ENCODE data around the gene CHST11. TPM values are rescaled to one million over a fixed set of nuclear protein-coding genes. Genes with fewer than 3 reads are reported as not detected.
A peak's percentile ranks its signal among the peaks of the same experiment; 100 is the strongest.
"Not testable (repeated sequence)": the region's sequence is repeated elsewhere in the genome, so short reads cannot be mapped to it uniquely, and the experiment has no call there.

CHST11 gene
- polyA plus RNA-seq, 1 donor = 2.0 TPM

- DNase-seq (ENCODE audit: low read depth) = no peak
These were observed 146.1 kb downstream of the CHST11 start for GRCh38 chr12:104602896-104603295.

GRCh38 chr12:104603545-104603973 is 146.8 kb downstream of the CHST11 start:
- no peak for DNase-seq (ENCODE audit: low read depth)

DNA sequence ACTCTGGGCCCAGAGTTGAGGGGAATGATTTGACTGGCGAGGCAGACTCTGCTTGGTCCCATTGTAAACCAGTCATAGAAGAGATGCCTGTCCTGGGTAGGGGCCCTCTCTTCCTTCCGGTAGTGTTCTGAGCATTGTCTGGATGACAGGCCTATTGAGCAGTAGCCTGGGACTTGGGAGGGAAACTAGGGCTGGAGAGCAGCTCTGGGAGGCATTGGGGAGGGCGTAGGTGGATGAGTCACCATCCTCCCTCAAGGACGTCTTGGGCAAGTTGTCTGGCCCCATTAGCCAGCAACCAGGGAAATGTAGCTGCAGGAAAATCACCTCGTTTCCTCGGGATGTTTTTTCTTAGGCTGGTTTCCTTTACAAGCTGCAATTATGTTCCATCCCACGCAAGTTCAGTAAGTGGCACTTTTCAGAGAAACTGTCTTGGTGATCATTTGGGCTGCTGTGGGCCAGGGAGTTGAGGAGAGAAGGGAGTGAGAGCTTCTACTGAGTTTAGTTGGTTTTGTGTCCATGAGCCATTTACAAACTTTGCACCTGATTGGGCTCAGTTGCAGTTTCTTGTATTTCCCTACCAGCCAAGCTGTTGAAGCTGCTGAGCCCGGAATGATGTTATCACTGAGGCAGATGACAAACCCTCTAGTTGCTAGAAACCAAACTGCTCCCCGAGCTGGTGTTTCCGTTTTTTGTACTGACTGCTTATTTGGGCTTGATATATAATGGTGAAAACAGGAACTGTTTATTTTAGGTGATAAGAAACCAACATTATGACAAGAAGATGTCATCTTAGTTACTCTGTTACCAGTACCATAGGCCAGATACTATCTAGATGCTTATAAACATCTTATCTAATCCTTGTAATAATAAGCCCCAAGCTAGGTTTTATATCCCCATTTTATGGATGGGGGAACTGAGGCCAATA is 147.6 kb downstream of the CHST11 start:
- DNase-seq (ENCODE audit: low read depth) = no peak

GRCh38 chr12:104604995-104605675 is 148.4 kb downstream of the CHST11 start:
- DNase-seq (ENCODE audit: low read depth) = no peak

GRCh38 chr12:104605685-104606084 is 148.9 kb downstream of the CHST11 start:
- DNase-seq (ENCODE audit: low read depth) = no peak

DNA sequence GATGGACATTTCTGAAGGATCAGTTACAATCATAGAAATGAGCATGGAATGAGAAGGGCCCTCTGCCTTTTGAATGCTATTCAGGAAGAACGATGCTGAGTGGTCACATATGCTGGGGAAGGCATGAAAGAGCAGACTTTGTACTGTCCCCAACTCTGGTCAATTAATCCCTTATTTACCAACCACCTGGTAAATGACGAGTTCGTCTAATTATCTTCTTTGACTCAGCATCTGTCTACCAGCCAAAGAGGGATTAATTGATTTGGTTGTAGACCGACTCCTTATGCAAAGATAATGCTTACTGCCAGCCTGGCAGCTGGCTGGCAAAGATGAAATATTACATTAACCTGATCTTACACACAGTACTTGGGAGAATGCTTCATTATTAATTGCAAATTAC is 152.2 kb downstream of the CHST11 start:
- no peak for DNase-seq (ENCODE audit: low read depth)

GRCh38 chr12:104609445-104609844 is 152.7 kb downstream of the CHST11 start:
- DNase-seq (ENCODE audit: low read depth) = no peak

DNA sequence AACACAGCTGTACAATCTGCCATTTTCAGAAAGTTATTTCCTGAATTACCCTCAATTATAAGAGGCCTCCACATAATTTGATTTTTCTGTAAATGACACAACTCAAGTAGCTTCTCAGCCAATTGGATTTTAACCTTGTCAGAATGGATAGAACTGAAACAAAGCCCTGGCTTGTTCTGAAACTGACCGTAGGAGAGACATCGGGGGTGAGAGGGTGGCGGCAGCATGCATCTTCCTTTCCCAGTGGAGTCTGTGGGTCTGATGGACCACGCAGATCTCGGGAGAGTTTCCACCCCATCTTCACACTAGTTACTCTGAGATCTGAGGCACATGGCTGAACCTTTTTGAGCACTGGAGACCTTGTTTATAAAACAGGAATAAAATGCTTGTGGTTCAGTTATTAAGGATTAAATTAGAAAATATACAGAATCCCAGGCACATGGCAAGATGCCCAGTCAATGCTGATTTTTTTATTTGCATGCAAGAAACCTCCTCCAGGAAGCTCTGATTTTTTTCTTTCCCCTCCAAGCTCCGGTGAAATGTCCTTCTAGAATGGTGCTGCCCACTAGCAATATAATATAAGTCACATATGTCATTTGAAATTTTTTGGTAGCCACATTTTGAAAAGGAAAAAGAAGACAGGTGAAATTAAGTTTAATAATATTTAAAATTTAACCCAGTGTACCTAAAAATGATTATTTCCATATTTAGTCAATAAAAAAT is 153.9 kb downstream of the CHST11 start:
- DNase-seq (ENCODE audit: low read depth) = no peak

- DNase-seq (ENCODE audit: low read depth) = no peak
These were observed 154.9 kb downstream of the CHST11 start for GRCh38 chr12:104611671-104612070.

DNA sequence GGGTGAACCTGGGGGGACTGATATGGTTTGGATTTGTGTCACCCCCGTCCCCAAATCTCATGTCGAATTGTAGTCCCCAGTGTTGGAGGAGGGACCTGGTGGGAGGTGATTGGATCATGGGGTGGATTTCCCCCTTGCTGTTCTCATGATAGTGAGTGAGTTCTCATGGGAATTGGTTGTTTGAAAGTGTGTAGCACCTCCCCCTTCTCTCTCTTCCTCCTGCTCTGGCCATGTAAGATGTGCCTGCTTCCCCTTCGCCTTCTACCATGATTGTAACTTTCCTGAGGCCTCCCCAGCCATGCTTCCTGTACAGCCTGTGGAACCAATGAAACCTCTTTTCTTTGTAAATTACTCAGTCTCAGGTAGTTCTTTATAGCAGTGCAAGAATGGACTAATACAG is 156.6 kb downstream of the CHST11 start:
- not testable (repeated sequence) for DNase-seq (ENCODE audit: low read depth)

GRCh38 chr12:104615048-104615561 is 158.4 kb downstream of the CHST11 start:
- DNase-seq (ENCODE audit: low read depth) = peak; percentile 22

GRCh38 chr12:104618691-104619090 is 161.9 kb downstream of the CHST11 start:
- DNase-seq (ENCODE audit: low read depth) = no peak

- no peak for DNase-seq (ENCODE audit: low read depth)
These were observed 162.6 kb downstream of the CHST11 start for GRCh38 chr12:104619305-104619704.

DNA sequence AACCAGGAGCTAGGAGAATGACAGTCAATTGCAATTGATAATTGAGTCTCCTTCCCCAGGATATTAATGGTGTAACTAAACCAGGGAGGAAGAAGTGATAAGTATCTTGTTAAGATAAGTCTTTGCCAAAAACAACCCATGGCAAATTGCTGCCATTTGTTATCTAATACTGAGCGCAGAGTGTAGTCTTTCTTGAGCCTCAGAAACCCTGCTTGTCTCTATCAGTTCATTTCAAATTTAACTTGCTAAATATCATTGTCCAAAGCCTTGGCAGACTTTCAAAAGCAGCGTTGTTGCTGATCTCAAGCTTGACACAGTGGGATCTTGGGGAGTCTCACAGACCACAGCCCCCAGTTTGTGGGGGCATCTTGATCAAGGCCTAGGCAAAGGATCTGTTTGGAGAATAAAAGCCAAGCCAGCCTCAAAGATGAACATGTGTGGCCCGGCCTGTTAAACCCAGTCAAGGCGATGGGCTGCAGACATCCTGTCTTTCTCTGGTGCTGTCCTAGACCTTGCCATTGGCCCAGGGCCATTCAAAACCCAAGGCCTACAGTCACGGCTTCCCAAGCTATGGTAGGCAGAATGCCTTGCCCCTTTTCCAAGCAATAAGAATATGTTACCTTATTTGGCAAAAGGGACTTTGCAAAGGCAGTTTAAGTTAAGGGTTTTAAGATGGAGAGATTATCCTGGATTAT is 164.2 kb downstream of the CHST11 start:
- no peak for DNase-seq (ENCODE audit: low read depth)

DNA sequence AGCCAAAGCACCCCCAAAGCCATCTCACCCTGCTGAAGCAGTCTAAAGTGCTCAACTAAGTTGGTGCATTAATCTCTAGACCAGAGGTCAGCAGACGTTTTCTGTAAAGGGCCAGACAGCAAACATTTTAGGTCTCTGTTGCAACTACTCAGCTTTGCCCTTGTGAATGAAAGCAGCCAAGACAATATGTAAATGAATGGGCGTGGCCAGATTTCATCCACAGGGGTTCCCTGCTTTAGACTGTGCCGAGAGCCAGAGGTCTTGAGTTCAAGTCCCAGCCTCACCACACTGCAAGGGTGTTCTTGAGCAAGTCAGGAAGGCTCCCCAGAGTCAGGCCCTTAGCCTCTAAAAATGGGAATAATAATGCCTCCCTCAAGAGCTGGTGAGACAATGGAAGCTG is 166.2 kb downstream of the CHST11 start:
- DNase-seq (ENCODE audit: low read depth) = no peak

DNA sequence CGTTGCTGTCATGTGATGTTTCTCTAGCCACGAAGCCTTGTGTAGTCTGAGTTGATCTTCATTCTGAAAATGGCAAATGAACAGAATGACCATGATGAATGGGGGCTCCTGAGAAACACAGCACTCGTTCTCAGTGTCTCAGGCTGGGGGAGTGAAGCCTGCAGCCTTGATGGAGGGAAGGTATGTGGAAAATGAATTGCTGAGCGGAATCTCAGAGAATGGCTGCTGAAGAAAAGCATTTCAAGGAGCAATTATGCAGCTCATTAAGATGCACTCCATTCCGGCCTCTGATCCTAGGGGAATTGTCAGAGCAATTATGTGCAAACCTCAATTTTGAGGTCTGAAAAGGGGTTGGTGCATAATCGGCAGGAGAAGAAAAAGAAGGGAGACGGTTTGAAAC is 167.1 kb downstream of the CHST11 start:
- DNase-seq (ENCODE audit: low read depth) = no peak

DNA sequence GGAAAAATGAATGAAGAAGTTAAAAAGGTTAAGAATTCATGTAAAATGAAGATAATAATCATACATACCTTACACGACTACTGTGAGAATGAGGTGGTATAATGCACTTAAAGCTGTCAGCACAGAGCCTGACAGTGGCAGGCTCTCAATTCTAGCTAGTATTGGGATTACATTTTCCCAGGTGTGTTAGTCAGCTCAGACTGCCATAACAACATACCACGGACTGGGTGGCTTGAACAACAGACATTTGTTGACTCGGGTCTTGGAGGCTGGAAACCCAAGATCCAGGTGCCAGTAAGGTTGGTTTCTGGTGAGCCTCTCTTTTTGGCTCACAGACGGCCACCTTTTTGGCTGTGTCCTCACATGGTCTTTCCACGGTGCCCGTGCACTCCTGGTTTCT is 167.8 kb downstream of the CHST11 start:
- no peak for DNase-seq (ENCODE audit: low read depth)

DNA sequence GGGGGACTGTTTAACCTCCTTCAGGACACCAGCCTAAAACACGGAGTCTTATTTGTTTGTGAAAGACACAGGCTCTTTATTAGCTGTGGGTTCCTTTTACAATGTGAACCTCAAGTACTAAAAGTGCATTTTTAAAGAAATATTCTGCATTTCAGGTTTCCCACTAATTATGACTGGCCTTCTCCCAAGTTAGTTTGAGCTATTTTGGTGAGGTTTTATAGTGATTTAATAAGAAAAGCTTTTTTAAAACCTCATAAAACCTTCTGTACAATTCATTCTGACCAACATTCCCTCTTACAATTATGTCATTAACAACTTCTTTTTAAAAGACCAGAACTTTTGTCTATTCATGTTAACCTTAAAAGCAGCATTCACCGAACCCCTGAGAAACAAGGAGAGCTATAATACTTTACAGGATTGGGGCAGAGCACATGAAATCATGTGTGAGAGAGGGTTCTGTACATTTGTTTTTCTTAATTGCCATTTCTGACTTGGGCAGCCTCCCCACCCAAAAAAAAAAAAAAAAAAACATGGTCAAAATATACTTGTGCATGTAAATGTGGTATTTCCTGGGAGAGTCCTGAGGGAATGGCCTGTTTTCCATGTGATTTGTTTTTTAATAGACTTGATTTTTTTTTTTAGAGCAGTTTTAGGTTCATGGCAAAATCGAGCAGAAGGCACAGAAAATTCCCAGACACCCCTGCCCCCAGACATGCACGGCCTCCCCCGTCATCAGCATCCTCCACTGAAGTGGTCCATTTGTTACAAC is 169.5 kb downstream of the CHST11 start:
- no peak for DNase-seq (ENCODE audit: low read depth)

DNA sequence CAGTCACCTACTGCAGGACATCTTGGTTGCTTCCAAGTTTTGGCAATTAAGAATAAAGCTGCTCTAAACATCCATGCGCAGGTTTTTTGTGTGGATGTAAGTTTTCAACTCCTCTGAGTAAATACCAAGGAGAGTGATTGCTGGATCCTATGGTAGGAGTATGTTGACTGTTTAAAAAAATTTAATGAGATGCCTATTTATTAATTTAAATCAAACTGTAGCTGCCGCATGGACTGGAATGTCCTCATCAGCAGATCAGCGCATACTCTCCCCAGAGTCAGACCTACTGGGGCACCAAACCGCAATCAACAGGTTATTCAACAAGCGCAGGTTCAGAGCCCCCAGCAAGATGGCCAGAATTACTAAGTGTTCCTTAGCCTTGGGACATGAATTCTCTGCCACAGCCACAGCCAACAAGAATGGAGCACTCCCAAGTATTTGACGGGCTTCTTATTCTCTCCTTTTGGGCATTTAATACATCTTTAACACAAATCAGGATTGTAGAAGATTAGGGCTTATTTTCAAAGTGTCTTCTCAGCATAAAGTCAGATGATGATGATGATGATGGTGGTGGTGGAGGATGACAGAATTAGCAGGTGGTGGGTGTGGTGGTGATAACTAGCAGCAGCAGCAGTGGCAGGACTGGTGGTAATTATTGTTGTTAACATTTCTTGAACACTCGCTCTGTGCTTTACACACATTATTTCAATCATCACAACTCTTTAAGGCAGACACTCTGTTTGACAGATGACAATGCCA is 170.7 kb downstream of the CHST11 start:
- DNase-seq (ENCODE audit: low read depth) = no peak

Measured in forelimb muscle (tissue), 1 donor.